OCI-LY3 (cell line): ENCODE results near the gene MED31.

Experiments
- EZH2phosphoT487 ChIP-seq: fragments of 200-600 bp; shearing (Covaris generic); IDR thresholded peaks from 2 replicates; pipeline ENCODE4 v1.6.1; 2018; ENCODE audit warnings: antibody characterized with exemption, mixed run types, low read depth
- TF ChIP-seq, protein P1 (sequence below): fragments of 200-600, 300-600 bp; sonication (generic); IDR thresholded peaks from 2 replicates; pipeline ENCODE4 v1.5.1; 2014; ENCODE audit warnings: antibody characterized with exemption, low read length, low read depth

DNA sequence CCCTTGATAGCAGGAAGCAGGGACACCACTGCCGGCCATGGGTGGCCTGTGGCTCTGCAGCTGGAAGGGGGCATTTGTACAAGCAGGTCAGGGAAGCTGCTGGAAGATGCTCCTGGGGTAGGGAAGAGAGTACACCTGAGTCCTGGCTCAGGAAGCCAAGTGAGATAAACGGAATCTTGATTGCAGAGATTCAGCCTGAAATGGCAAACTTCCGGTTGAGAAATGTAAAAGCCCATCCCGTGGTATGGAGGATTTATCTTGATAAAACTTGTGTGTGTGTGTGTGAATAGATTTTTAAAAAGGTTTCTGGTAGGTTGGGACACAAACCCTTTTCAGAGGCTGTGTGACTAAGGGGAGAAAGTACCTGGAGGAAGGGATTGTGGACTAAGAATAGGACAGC, 29.8 kb upstream of the MED31 start:
- TF ChIP-seq, protein P1, sequence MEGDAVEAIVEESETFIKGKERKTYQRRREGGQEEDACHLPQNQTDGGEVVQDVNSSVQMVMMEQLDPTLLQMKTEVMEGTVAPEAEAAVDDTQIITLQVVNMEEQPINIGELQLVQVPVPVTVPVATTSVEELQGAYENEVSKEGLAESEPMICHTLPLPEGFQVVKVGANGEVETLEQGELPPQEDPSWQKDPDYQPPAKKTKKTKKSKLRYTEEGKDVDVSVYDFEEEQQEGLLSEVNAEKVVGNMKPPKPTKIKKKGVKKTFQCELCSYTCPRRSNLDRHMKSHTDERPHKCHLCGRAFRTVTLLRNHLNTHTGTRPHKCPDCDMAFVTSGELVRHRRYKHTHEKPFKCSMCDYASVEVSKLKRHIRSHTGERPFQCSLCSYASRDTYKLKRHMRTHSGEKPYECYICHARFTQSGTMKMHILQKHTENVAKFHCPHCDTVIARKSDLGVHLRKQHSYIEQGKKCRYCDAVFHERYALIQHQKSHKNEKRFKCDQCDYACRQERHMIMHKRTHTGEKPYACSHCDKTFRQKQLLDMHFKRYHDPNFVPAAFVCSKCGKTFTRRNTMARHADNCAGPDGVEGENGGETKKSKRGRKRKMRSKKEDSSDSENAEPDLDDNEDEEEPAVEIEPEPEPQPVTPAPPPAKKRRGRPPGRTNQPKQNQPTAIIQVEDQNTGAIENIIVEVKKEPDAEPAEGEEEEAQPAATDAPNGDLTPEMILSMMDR, result no peak
- TF ChIP-seq EZH2phosphoT487, result no peak
